NB4 (cell line): ENCODE results near the gene ST8SIA1.

ENCODE experiments used
- DNase-seq: peaks from one replicate; pipeline ENCODE4 v3.0.0; 2010; ENCODE audit warnings: low read depth
- H3K4me3 ChIP-seq: one replicate; pipeline ENCODE4 v1.5.1; 2011; ENCODE audit warnings: mild to moderate bottlenecking, low read depth, low read length, moderate library complexity
- CTCF ChIP-seq: IDR thresholded peaks from one replicate; pipeline ENCODE4 v1.5.1; 2012; ENCODE audit warnings: low read depth, low read length
- MYC ChIP-seq: IDR thresholded peaks from 2 replicates; pipeline ENCODE4 v1.6.1; 2011; ENCODE audit warnings: low read depth, low read length
- POLR2A ChIP-seq: IDR thresholded peaks from 2 replicates; pipeline ENCODE4 v1.6.1; 2011; ENCODE audit warnings: mild to moderate bottlenecking; ENCODE audit not compliant: insufficient read length; ENCODE audit errors: extremely low read depth
- TF ChIP-seq, protein P1 (sequence below): IDR thresholded peaks from 2 replicates; pipeline ENCODE4 v1.6.1; 2011; ENCODE audit warnings: low read depth, low read length

The ST8SIA1 gene

GRCh38 chr12:22271023-22271422, 63.5 kb downstream of the ST8SIA1 start:
- H3K4me3 ChIP-seq, result no peak overlapping the region
- DNase-seq, result no peak
- TF ChIP-seq POLR2A (no peak), MYC (no peak), CTCF (no peak)
- TF ChIP-seq, protein P1, sequence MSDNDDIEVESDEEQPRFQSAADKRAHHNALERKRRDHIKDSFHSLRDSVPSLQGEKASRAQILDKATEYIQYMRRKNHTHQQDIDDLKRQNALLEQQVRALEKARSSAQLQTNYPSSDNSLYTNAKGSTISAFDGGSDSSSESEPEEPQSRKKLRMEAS, result no peak

DNA sequence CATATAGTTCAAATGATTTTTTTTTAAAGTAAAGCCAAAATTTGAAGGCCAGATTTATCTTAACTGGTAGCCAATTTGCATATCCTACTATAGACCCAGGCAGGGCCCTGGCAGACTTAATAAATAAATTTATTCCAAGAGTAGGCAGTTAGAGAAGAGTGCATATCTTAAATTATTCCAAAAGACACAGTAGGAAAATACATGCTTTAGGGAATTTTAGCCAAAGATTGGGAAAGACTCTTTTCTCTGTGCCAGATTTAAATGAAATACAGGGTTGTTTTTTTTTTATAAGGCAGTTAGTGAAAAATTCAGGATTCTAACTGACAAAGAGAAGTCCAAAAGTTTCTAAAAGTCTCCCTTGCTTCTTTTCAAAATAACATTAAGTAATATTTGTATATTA, 65.5 kb downstream of the ST8SIA1 start:
- no peak overlapping the region for H3K4me3 ChIP-seq
- no peak for TF ChIP-seq CTCF
- DNase-seq, result no peak

GRCh38 chr12:22268406-22268805, 66.1 kb downstream of the ST8SIA1 start:
- no peak overlapping the region for H3K4me3 ChIP-seq
- no peak for DNase-seq
- no peak for TF ChIP-seq CTCF
- no peak for TF ChIP-seq MYC
- no peak for TF ChIP-seq POLR2A
- TF ChIP-seq, protein P1, result no peak

- no peak for TF ChIP-seq MYC
- no peak for DNase-seq
Observed at GRCh38 chr12:22266101-22266500, 68.4 kb downstream of the ST8SIA1 start.

DNA sequence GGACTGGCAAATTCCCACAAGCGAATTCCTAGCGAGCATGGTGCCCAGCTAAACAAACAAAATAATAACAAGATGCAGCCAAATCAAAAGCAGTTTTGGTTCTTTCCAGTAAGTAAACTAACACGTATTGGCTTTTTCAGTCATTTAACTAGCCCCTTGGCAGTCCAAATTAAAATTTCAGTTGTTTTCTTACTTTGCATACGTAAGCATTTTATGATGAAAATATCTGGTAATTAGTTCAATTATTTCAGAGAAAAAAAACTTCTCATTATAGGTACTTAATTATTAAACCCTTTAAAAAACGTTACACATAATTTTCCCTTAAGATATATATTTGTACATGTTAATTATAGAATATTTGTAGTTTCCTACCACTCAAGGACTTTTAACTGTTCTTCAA, 70.1 kb downstream of the ST8SIA1 start:
- TF ChIP-seq CTCF, result no peak
- TF ChIP-seq, protein P1, result no peak
- TF ChIP-seq POLR2A, result no peak
- TF ChIP-seq MYC, result no peak
- no peak overlapping the region for H3K4me3 ChIP-seq
- DNase-seq, result no peak

More at GRCh38 chr12:22266101-22266500, 68.4 kb downstream of the ST8SIA1 start:
- no peak overlapping the region for H3K4me3 ChIP-seq

DNA sequence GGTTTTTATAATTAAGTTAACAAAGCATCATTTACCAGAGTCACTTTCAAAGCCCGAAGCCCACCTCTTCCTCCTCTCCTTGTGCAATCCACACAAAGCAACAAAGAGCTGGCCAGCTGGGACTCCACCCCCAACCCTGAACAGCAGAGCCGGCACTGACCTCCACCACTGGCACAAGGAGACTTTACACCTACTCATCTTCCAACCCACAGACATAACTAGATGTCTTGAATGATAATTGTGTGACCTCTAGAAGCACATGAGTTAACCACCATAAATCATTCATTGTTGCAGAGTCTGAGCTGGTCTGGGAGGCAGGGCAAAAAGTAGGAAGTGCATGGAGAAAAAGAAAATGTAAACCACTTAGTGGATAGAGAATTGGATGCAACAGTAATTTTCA, 72.2 kb downstream of the ST8SIA1 start:
- no peak for TF ChIP-seq MYC
- TF ChIP-seq POLR2A, result no peak
- no peak for TF ChIP-seq CTCF
- TF ChIP-seq, protein P1, result no peak
- peak; percentile 10 for DNase-seq
- no peak overlapping the region for H3K4me3 ChIP-seq
